GM19467 (cell line): ENCODE measurements around the gene PEX6.
"Not testable (repeated sequence)": the region's sequence is repeated elsewhere in the genome, so short reads cannot be mapped to it uniquely, and the experiment has no call there.

Source experiments
- ATAC-seq: cut with Tn5 transposase; IDR thresholded peaks from one replicate; pipeline ENCODE4 v1.9.1; 2021; ENCODE audit warnings: mild to moderate bottlenecking, moderate library complexity; ENCODE audit not compliant: unreplicated experiment

Gene PEX6

GRCh38 chr6:43005844-43006243 lies 26.9 kb upstream of the PEX6 start:
- no peak for ATAC-seq

DNA sequence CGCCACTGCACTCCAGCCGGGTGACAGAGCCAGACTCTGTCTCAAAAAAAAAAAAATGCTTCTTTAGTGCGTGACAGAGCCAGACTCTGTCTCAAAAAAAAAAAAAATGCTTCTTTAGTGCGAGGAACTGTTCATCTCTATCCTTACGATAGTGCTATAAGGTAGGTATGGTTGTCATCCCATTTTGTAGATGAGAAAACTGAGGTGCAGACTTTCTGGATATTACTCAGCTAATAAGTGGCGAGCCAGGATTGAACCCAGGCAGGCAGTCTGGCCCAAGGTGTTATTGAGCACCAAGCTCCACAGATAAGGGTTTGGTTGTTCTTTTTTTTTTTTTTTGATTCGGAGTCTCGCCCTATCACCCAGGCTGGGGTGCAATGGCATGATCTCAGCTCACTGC lies 22.9 kb upstream of the PEX6 start:
- ATAC-seq = no peak

GRCh38 chr6:42998205-42998604 lies 19.2 kb upstream of the PEX6 start:
- ATAC-seq = not testable (repeated sequence)

- ATAC-seq = no peak
These were observed 17.5 kb upstream of the PEX6 start for GRCh38 chr6:42996513-42996912.

- no peak for ATAC-seq
These were observed 14.5 kb upstream of the PEX6 start for GRCh38 chr6:42993445-42993844.

- ATAC-seq = no peak
These were observed 10.9 kb upstream of the PEX6 start for GRCh38 chr6:42989923-42990322.

GRCh38 chr6:42988486-42989020 lies 9.6 kb upstream of the PEX6 start:
- ATAC-seq = no peak

DNA sequence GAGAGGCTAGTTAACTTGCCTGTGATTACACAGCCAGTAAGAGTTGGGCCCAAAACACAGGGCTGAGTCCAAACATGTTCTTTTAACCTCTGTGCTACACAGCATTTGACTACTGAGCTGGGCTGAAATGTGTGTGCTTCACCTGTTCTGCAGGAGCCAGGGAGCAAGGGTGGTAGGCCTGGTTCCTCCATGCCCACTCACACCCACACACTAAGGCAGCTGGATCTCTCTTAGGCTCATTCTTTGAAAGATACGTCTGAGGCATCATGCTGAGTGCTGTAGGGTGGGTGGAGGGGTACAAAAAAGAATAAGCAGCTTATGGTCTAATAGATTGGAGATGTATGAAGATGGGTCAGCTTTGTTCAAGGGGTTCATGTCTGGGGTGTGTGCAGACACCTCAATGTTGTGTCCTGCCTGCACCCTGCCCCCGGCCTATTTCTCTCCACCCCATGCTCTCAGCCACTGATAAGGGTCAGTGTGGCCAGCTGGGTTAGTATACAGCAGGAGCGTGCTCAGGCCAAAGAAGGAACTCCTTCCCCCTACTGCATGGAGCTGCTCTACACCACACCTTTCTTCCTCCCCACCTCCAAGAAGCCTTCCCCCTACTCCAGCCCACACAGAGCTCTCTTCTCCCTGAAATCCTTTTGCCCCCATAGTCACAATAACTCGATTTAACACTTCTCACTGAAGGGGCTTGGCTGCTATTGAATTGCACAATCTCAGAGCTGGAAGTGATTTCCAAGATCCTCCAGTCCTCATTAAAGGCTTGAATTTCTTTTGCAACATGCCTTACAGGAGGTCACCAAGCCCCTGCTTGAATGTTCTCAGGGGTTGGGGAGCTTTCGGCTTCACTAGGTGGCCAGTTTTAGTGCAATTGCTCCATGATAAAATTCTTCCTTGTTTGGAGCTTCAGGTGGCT lies 8.8 kb upstream of the PEX6 start:
- no peak for ATAC-seq

- no peak for ATAC-seq
These were observed 6.0 kb upstream of the PEX6 start for GRCh38 chr6:42984924-42985475.

- ATAC-seq = peak; percentile 94
These were observed 5.3 kb upstream of the PEX6 start, which contains the start of gene PPP2R5D for GRCh38 chr6:42984001-42984923. TSS of gene PPP2R5D (plus strand) at chr6:42984570. CDS start at chr6:42984678, 108 bp downstream.

DNA sequence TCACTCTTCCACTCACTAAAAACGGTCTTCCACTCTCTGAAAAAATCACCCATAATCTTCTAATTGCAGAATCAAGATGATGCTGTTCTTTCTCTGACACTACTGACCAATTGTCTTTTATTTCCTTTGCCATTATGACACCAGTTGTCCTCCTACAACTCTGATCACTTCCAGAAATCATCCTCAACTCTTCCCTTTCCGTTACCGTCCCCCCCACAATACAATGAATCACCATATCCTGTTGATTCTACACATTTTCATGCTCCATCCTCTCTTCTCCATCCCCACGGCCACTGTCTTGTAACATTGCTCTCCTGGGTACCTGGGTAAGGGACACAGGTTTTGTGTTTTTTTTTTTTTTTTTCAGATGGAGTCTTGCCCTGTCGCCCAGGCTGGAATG lies 2.9 kb upstream of the PEX6 start:
- ATAC-seq = no peak

DNA sequence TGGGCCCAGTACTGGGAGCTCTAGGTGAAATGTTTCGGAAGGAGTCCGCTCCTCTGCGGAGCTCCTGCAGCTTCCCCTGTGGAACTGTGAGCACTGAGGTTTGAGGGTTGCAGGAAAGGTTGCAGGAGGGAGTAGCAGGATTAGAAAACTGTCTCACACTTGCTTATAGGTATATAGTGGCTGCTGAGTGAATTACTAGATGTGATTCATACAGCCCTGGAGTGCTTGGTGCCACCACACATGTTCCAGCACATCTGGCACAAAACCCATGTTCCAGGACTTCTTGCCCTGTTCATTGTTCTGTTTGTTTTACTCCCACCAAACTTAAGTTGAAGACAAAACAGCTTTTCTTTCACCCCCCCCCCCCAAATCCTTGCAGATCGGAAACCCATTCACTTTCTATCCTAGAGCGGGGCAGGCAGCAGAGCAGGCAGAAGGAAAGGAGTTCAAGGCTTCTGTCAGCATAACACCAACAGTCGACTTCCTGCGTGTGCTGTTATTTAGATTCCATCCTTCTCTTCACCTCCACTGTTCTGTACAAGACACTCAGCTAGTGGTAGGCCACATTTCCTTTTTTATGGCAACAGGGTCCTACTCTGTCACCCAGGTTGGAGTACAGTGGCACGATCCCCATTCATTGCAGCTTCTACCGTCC lies 669 bp upstream of the PEX6 start:
- ATAC-seq = no peak

DNA sequence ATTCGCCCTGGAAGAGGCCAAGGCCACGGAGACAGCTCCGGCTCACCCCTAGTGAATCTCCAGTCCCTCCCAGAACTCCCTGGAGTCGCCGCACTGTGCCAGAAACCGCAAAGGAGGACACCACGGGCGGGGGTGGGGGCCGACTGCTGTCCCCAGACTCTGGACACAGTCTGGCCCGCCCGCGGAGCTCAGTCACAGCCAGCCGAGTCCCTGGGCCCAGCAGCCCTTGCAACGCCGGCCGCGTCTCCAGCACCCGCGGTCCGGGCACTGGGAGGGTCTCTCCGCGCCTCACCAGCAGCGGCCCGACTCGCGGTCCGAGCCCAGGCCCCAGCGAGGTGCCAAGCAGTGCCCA lies 518 bp downstream of the PEX6 start:
- ATAC-seq = no peak

- ATAC-seq = no peak
These were observed 4.0 kb downstream of the PEX6 start for GRCh38 chr6:42974919-42975505.

DNA sequence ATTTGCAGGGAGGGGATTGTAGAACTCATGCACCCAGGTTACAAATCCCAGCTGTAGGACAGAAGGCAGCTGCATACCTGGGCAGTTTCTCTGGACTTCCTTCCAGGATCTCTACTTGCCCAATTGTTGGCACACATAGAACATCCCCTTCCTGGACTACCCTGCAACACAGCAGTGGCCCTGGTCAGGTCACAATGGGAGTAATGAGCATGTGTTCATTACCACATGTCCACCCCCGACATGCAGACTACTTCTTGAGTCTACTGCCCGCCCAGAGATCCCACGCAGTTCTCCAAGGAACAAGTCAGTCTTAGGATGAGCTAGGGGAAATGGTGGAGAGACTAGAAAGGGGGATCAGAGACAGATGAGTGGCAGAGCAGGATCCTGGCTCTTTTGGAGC lies 5.1 kb downstream of the PEX6 start:
- ATAC-seq = no peak

GRCh38 chr6:42971746-42972327 lies 7.1 kb downstream of the PEX6 start:
- ATAC-seq = no peak

- ATAC-seq = no peak
These were observed 7.9 kb downstream of the PEX6 start for GRCh38 chr6:42970871-42971612.

GRCh38 chr6:42969934-42970333 lies 9.0 kb downstream of the PEX6 start:
- no peak for ATAC-seq

- no peak for ATAC-seq
These were observed 9.6 kb downstream of the PEX6 start for GRCh38 chr6:42969431-42969830.
